Duodenal mucosa (tissue), 2 donors: Measurements from ENCODE around the gene AMZ1.

ENCODE experiments used
- H3K27ac ChIP-seq: one replicate; pipeline ENCODE4 v1.7.0; 2013; ENCODE audit warnings: low read depth, low read length
- H3K27me3 ChIP-seq, 2 donors: one replicate each; pipeline ENCODE4 v1.7.0; 2013; ENCODE audit warnings: low read length in 2 of 2, control low read depth in 1 of 2; ENCODE audit not compliant: insufficient read depth in 2 of 2, control insufficient read depth in 1 of 2
- H3K36me3 ChIP-seq, 2 donors: one replicate each; pipeline ENCODE4 v1.7.0; 2013; ENCODE audit warnings: low read length in 2 of 2, control low read depth in 1 of 2; ENCODE audit not compliant: insufficient read depth in 2 of 2, control insufficient read depth in 1 of 2
- H3K4me1 ChIP-seq, 2 donors: one replicate each; pipeline ENCODE4 v1.7.0; 2013; ENCODE audit warnings: low read length in 2 of 2, control low read depth in 1 of 2; ENCODE audit not compliant: insufficient read depth in 2 of 2, control insufficient read depth in 1 of 2
- H3K4me3 ChIP-seq, 2 donors: one replicate each; pipeline ENCODE4 v1.7.0; 2013; ENCODE audit warnings: low read length in 2 of 2, low read depth in 1 of 2
- H3K9ac ChIP-seq, 2 donors: one replicate each; pipeline ENCODE4 v1.7.0; 2013; ENCODE audit warnings: low read length in 2 of 2, low read depth in 1 of 2
- H3K9me3 ChIP-seq, 2 donors: one replicate each; pipeline ENCODE4 v1.7.0; 2013; ENCODE audit warnings: low read length in 2 of 2, control low read depth in 1 of 2; ENCODE audit not compliant: control insufficient read depth in 1 of 2

AMZ1 gene

GRCh38 chr7:2710901-2711551 lies 23.0 kb downstream of the AMZ1 start:
- Histone ChIP-seq H3K27ac (no peak overlapping the region), H3K9ac (no peak overlapping the region), H3K4me1 (peaks cover 10 to 20% of the 10 kb centered on the region in 2 donors), H3K27me3 (no peaks in the 10 kb centered on the region), H3K36me3 (no peaks in the 10 kb centered on the region), H3K4me3 (no peak overlapping the region), H3K9me3 (no peaks in the 10 kb centered on the region)

GRCh38 chr7:2711895-2712675 lies 24.1 kb downstream of the AMZ1 start:
- Histone ChIP-seq H3K27ac (no peak overlapping the region), H3K4me1 (peaks cover 21 to 28% of the 10 kb centered on the region in 2 donors)

GRCh38 chr7:2713370-2713769 lies 25.4 kb downstream of the AMZ1 start:
- Histone ChIP-seq H3K27me3 (no peaks in the 10 kb centered on the region), H3K4me1 (peaks cover 29 to 40% of the 10 kb centered on the region in 2 donors), H3K36me3 (no peaks in the 10 kb centered on the region), H3K9me3 (no peaks in the 10 kb centered on the region), H3K4me3 (no peak overlapping the region), H3K27ac (no peak overlapping the region), H3K9ac (no peak overlapping the region)

More at GRCh38 chr7:2711895-2712675, 24.1 kb downstream of the AMZ1 start:
- Histone ChIP-seq H3K36me3 (no peaks in the 10 kb centered on the region), H3K9ac (no peak overlapping the region), H3K9me3 (no peaks in the 10 kb centered on the region), H3K4me3 (no peak overlapping the region), H3K27me3 (no peaks in the 10 kb centered on the region)

GRCh38 chr7:2713978-2714377 lies 26.0 kb downstream of the AMZ1 start:
- Histone ChIP-seq H3K27ac (no peak overlapping the region), H3K9ac (no peak overlapping the region), H3K4me1 (peaks cover 29 to 44% of the 10 kb centered on the region in 2 donors), H3K9me3 (no peaks in the 10 kb centered on the region), H3K4me3 (no peak overlapping the region), H3K36me3 (no peaks in the 10 kb centered on the region), H3K27me3 (no peaks in the 10 kb centered on the region)

- Histone ChIP-seq H3K27me3 (no peaks in the 10 kb centered on the region), H3K36me3 (no peaks in the 10 kb centered on the region), H3K27ac (no peak overlapping the region)
These were observed 26.6 kb downstream of the AMZ1 start for GRCh38 chr7:2714636-2715035.

GRCh38 chr7:2715341-2716231 lies 27.6 kb downstream of the AMZ1 start:
- Histone ChIP-seq H3K4me1 (peaks cover 25 to 30% of the 10 kb centered on the region in 2 donors), H3K36me3 (no peaks in the 10 kb centered on the region), H3K27ac (no peak overlapping the region), H3K9ac (no peak overlapping the region), H3K9me3 (no peaks in the 10 kb centered on the region), H3K27me3 (no peaks in the 10 kb centered on the region), H3K4me3 (no peak overlapping the region)

More at GRCh38 chr7:2714636-2715035, 26.6 kb downstream of the AMZ1 start:
- Histone ChIP-seq H3K9me3 (no peaks in the 10 kb centered on the region), H3K4me3 (no peak overlapping the region), H3K9ac (no peak overlapping the region), H3K4me1 (peaks cover 29 to 40% of the 10 kb centered on the region in 2 donors)

- peaks cover 0 to 3% of the 10 kb centered on the region in 2 donors for H3K36me3 ChIP-seq
- no peaks in the 10 kb centered on the region for H3K9me3 ChIP-seq
- no peaks in the 10 kb centered on the region for H3K27me3 ChIP-seq
- H3K9ac ChIP-seq: no peak overlapping the region
- H3K4me1 ChIP-seq: peaks cover 20 to 24% of the 10 kb centered on the region in 2 donors
- H3K27ac ChIP-seq: no peak overlapping the region
- H3K4me3 ChIP-seq: no peak overlapping the region
These were observed 28.5 kb downstream of the AMZ1 start for GRCh38 chr7:2716488-2716887.

- H3K9me3 ChIP-seq: no peaks in the 10 kb centered on the region
- H3K27ac ChIP-seq: peak overlapping the region; percentile 13
- peaks cover 20 to 24% of the 10 kb centered on the region in 2 donors for H3K4me1 ChIP-seq
- H3K27me3 ChIP-seq: no peaks in the 10 kb centered on the region
- H3K36me3 ChIP-seq: peaks cover 0 to 3% of the 10 kb centered on the region in 2 donors
- no peak overlapping the region for H3K4me3 ChIP-seq
- H3K9ac ChIP-seq: peak overlapping the region in 1 of 2 donors; percentile 45
These were observed 28.9 kb downstream of the AMZ1 start for GRCh38 chr7:2716906-2717292.

- peak overlapping the region in 1 of 2 donors; percentile 26 for H3K4me3 ChIP-seq
- H3K27ac ChIP-seq: peak overlapping the region; percentile 13
- no peaks in the 10 kb centered on the region for H3K27me3 ChIP-seq
- H3K4me1 ChIP-seq: peaks cover 20 to 24% of the 10 kb centered on the region in 2 donors
- H3K9me3 ChIP-seq: no peaks in the 10 kb centered on the region
- H3K36me3 ChIP-seq: peaks cover 0 to 3% of the 10 kb centered on the region in 2 donors
- H3K9ac ChIP-seq: peak overlapping the region; percentile 27 to 45
These were observed 29.6 kb downstream of the AMZ1 start for GRCh38 chr7:2717293-2718261.
